Breast epithelium (tissue), 4 donors: Measurements from ENCODE around the gene PDLIM4. TPM values are rescaled to one million over a fixed set of nuclear protein-coding genes. Genes with fewer than 3 reads are reported as not detected.

Experiments
- DNase-seq, 2 donors: peaks; one replicate each; pipeline ENCODE4 v3.0.0-alpha.2; 2019; ENCODE audit warnings: low spot score in 2 of 2
- H3K27ac ChIP-seq, 2 donors: fragments of 200-600 bp; sonication (generic) in 1 of 2; one replicate each; pipeline ENCODE4 v1.5.1; 2016 to 2019; ENCODE audit warnings: mild to moderate bottlenecking in 1 of 2
- H3K27me3 ChIP-seq, 2 donors: fragments of 200-600 bp; sonication (generic) in 1 of 2; one replicate each; pipeline versions ENCODE4 v1.5.1 to v1.6.0; 2017 to 2019; ENCODE audit warnings: control low read depth in 1 of 2, mild to moderate bottlenecking in 1 of 2
- H3K36me3 ChIP-seq: fragments of 200-600 bp; one replicate; pipeline ENCODE4 v1.5.1; 2019
- H3K4me1 ChIP-seq, 2 donors: fragments of 200-600 bp; sonication (generic); one replicate each; pipeline ENCODE4 v1.5.1; 2016 to 2019; ENCODE audit warnings: control low read depth in 1 of 2
- H3K4me3 ChIP-seq, 3 donors: fragments of 200-600 bp; sonication (generic); 1 replicate in 2 of 3; 2 replicates in 1 of 3; pipeline ENCODE4 v1.5.1; 2016 to 2019; ENCODE audit warnings: mild to moderate bottlenecking in 3 of 3, moderate library complexity in 2 of 3
- H3K9me3 ChIP-seq, 2 donors: fragments of 200-600 bp; sonication (generic) in 1 of 2; one replicate each; pipeline ENCODE4 v1.5.1; 2016 to 2019; ENCODE audit warnings: control low read depth in 1 of 2
- POLR2A ChIP-seq: fragments of 450-650 bp; IDR thresholded peaks from one replicate; pipeline ENCODE4 v1.6.1; 2016; ENCODE audit warnings: antibody characterized with exemption, mild to moderate bottlenecking, moderate library complexity
- POLR2AphosphoS5 ChIP-seq, 3 donors: sonication (generic); formaldehyde crosslinking; IDR thresholded peaks; one replicate each; pipeline ENCODE4 v1.6.1; 2017; ENCODE audit warnings: antibody characterized with exemption in 3 of 3
- intact Hi-C: fragments of 100-400 bp; cut with DNase I; formaldehyde crosslinking; loops from one replicate; pipeline ENCODE4 v1.15.1; 2023; ENCODE audit warnings: low total_unique reads
- total RNA-seq, 3 donors: library from RNA; depleted of rRNA; stranded (reverse); fragments of >200 nt; gene quantifications; one replicate each; pipeline ENCODE4 v1.1.0, GENCODE V29; 2016
- TF ChIP-seq, protein P1 (sequence below), 3 donors: fragments of 450-650 bp; IDR thresholded peaks; one replicate each; pipeline ENCODE4 v1.5.1; 2016 to 2017; ENCODE audit warnings: antibody characterized with exemption in 3 of 3, mild to moderate bottlenecking in 3 of 3, moderate library complexity in 3 of 3

The PDLIM4 gene
- total RNA-seq, 3 donors from 2014 or later = 9.0 to 102 (median 71.4) TPM

DNA sequence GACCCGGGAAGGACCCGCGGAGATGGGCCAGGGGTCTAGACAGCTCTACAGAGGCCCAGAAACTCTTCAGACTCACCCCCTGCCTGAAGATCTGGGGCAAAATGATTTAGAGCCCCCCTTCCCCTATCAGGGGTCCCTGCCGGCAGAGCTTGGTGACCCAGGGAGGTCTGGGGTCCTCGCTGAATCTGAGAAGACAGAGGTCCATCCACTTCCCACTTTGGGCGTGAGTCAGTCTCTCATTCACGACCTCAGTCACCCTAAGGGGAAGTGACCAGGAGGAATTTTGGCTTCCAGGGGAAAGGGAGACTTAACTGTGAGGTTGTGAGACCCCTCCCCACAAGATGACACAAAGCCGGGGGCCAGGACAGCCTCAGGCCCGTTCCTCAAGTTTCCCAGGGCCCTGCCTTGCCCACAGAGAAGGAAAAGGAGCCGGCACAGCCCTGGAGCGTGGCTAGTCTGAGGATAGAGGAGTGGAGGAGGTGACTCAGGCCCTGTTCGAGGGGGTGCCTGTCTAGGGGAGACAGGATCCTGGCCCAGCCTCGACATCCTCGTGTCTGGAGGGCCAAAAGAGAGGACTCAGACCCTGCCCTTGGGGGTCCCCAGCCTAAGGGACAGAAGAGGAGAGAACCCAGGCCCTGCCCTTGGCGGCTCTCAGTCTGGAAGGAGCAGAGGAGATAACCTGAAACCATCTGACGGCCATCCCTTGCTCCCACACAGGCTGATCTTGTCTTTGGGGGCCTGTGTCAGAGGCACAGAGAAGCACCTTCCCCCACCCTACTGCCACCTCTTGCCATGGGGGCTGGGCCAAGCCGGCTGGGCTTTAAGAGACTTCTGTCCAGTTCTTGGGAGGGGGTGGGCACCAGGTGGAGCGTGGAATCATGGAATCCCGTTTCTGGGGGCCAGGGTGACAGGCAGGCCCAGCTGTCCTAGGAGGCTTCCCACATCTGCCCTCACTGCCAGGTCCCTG lies 889 bp downstream of the PDLIM4 start:
- peak in 1 of 2 donors; percentile 53 for DNase-seq
- H3K4me1 ChIP-seq = peaks cover 16 to 43% of the 10 kb centered on the region in 2 donors
- intact Hi-C loops = no loop called here

DNA sequence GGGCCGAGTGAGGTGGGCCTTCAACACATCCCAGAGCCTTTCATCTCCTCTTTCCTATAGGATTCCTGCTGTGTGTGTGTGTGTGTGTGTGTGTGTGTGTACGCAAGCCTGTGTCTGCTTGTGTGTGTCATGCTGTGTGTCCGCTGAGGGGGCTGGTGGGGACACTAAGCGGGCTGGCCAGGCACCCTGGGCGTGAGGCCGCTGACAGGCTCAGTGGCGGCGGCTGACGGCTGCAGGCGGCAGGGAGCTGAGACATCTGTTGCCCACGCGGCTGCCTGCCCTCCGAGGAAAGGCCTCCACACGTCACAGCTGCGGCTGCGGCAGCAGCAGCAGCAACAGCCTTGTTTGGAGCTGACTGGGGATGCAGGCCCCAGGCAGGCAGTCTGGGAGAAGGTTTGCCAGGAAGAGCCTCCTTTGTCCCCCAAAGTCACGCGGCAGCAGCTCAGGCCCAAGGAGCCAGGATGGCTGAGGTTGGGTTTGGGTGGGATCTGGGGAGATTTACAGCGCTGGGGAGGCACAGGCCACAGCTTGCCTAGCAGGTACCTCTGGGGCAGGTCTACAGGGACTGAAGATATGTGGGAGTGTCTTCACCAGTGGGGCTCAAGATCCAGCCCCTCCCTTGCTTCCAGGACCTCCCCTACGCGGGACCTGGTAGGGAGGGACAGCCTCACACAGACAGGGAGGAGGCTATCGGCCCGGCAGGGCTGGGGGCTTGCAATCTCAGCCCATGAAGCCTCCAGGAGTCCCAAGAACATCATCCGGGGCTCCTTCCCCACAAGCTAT lies 1.8 kb downstream of the PDLIM4 start:
- Histone ChIP-seq H3K4me1 (peaks cover 16 to 43% of the 10 kb centered on the region in 2 donors), H3K27ac (peak overlapping the region; percentile 90 to 95), H3K36me3 (no peaks in the 10 kb centered on the region), H3K27me3 (no peaks in the 10 kb centered on the region), H3K9me3 (no peaks in the 10 kb centered on the region), H3K4me3 (peak overlapping the region; percentile 63 to 96 (median 85))
- intact Hi-C loops = no loop called here
- TF ChIP-seq, protein P1, sequence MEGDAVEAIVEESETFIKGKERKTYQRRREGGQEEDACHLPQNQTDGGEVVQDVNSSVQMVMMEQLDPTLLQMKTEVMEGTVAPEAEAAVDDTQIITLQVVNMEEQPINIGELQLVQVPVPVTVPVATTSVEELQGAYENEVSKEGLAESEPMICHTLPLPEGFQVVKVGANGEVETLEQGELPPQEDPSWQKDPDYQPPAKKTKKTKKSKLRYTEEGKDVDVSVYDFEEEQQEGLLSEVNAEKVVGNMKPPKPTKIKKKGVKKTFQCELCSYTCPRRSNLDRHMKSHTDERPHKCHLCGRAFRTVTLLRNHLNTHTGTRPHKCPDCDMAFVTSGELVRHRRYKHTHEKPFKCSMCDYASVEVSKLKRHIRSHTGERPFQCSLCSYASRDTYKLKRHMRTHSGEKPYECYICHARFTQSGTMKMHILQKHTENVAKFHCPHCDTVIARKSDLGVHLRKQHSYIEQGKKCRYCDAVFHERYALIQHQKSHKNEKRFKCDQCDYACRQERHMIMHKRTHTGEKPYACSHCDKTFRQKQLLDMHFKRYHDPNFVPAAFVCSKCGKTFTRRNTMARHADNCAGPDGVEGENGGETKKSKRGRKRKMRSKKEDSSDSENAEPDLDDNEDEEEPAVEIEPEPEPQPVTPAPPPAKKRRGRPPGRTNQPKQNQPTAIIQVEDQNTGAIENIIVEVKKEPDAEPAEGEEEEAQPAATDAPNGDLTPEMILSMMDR (IDR thresholded peaks at IDR 0.05) = no peak
- TF ChIP-seq POLR2AphosphoS5 (IDR thresholded peaks at IDR 0.05) (peak; percentile 40 to 70 (median 51)), POLR2A (peak; percentile 34)
- peak in 1 of 2 donors; percentile 87 for DNase-seq

More for the DNA sequence above, 889 bp downstream of the PDLIM4 start:
- Histone ChIP-seq H3K4me3 (peak overlapping the region; percentile 63 to 96 (median 85)), H3K27ac (peak overlapping the region; percentile 90 to 95), H3K9me3 (no peaks in the 10 kb centered on the region), H3K36me3 (no peaks in the 10 kb centered on the region), H3K27me3 (no peaks in the 10 kb centered on the region)
- TF ChIP-seq, protein P1 (IDR thresholded peaks at IDR 0.05) = no peak
- no peak for TF ChIP-seq POLR2A
- no peak for TF ChIP-seq POLR2AphosphoS5 (IDR thresholded peaks at IDR 0.05)

DNA sequence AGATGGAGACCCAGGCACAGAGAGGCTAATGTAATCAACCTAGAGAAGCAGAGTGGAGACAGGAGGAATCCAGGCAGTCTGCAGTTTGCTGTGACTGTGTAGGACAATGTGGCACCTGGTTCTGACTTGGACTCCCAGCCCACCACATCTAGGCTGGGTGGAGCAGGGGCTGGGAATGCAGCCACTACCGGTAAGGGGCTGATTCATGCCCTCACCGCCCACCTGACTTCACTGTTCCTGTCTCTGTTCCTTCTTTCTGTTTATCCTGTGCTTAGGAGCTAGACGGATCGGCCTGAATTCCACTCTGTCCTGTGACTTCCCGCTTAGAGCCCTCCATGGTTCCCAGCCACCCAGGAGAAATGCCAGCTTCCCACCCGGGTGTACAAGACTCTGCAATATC lies 2.6 kb downstream of the PDLIM4 start:
- Histone ChIP-seq H3K4me3 (peak overlapping the region in 2 of 3 donors; percentile 85 to 96), H3K27ac (peak overlapping the region; percentile 90 to 95), H3K27me3 (no peaks in the 10 kb centered on the region), H3K36me3 (no peaks in the 10 kb centered on the region), H3K4me1 (peaks cover 16 to 46% of the 10 kb centered on the region in 2 donors), H3K9me3 (no peaks in the 10 kb centered on the region)
- TF ChIP-seq POLR2AphosphoS5 (IDR thresholded peaks at IDR 0.05) = peak in 1 of 3 donors; percentile 46
- TF ChIP-seq, protein P1 (IDR thresholded peaks at IDR 0.05) = no peak
- intact Hi-C loops = no loop called here
- DNase-seq = peak in 1 of 2 donors; percentile 68

DNA sequence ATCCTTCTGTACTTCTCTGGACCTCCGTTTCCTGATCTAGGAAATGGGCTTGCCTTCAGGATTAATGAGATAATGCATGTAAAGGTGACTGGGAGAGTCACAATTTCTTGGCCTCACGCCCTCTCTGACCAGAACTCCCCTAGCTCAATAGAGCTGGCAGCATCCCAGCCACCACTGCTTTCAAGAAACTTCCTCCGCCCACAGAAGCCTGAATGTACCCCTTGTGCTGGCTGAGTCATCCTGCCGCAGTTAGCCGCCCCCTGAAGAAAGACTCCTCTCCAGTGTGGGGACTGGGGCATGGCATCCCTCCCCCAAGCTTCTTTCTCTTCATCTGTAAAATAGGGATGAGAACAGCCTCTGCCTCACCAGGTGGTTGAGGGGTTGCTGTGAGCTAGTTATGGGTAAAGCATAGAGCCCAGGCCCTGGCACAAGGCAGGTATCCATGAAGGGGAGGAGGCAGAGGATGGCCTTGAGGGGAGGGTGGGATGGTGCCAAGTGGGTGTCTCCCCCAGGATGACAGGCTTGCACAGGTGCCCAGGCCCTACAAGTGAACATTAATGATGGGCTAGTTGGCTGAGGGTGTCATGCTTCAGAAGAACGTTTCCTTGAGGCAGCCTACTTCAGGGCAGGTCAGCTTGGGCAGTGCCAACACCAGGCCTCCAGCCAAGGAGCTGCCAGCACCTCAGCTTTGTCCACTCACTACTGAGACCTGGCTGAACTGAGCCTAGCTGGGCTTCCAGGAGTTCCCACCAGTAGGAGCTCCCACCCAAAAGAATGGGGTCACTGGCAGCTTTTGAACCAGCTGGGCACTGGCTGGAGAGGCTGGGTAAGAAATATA lies 3.4 kb downstream of the PDLIM4 start:
- H3K27ac ChIP-seq = peak overlapping the region; percentile 90 to 95
- H3K9me3 ChIP-seq = no peaks in the 10 kb centered on the region
- peak in 1 of 2 donors; percentile 86 for DNase-seq
- H3K4me1 ChIP-seq = peaks cover 24 to 45% of the 10 kb centered on the region in 2 donors
- H3K27me3 ChIP-seq = no peaks in the 10 kb centered on the region
- intact Hi-C loops = no loop called here
- TF ChIP-seq, protein P1 (IDR thresholded peaks at IDR 0.05) = no peak
- no peak for TF ChIP-seq POLR2AphosphoS5 (IDR thresholded peaks at IDR 0.05)
- H3K36me3 ChIP-seq = no peaks in the 10 kb centered on the region
- peak overlapping the region in 2 of 3 donors; percentile 85 to 96 for H3K4me3 ChIP-seq
